GM21360 (cell line): ENCODE data around the gene SCN10A.

ENCODE experiments used
- ATAC-seq: cut with Tn5 transposase; IDR thresholded peaks from one replicate; pipeline ENCODE4 v1.9.1; 2021; ENCODE audit warnings: mild to moderate bottlenecking, moderate library complexity; ENCODE audit not compliant: unreplicated experiment

SCN10A gene

DNA sequence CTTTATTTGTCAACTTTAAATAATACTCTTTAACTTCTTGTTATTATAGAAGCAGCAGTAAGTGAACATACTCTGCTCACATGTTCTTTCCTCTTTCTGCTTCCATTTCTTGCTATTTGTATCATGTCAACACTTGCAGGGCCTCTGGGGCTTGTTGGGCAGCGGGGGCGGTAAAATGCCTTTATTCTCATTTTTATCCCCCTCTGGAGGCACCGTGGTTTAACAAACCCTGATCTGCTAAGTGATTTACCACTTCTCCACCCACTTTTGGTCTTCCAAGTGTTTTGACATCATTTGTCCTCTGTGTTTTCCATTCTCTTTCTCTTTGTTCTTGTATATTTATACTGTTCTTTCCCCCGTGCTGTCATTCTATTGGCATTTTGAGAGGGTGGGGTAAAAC is 33.9 kb downstream of the SCN10A start:
- ATAC-seq: no peak

DNA sequence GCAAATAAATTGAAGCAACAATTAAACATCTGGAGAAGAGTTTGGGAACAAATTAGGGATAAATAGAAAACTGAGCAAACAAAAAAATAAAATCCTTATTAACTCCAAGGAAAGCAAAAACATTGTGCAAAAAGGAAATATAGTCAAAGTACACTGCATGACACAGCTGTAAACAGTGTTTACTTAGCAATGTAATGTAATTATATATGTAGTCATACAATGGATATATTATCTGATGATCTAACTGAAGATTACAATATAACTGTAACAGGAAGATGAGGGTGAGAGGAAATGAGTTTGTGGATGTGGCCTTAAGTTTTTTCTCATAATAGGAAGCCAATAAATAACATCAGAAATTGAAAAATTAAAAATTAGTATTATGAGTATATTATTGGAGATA is 42.5 kb downstream of the SCN10A start:
- no peak for ATAC-seq

DNA sequence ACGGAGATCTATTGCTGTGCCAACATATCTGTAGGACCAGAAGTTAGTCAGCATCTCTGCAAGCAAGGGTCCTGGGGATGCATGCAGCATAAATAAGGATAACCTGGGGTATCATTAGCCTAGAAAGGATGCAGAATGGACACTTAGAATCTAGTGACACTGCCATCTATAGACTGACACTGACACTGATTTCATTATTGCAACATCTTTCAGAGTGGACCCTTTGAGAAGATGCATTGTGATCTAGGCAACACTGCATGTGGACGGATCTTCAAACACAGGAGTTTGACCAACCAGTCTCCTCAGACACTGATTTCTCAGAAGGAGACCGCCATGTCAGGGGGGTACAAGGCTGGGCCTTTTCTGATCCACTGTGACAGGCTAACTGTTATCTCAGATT is 52.4 kb downstream of the SCN10A start:
- ATAC-seq: no peak

DNA sequence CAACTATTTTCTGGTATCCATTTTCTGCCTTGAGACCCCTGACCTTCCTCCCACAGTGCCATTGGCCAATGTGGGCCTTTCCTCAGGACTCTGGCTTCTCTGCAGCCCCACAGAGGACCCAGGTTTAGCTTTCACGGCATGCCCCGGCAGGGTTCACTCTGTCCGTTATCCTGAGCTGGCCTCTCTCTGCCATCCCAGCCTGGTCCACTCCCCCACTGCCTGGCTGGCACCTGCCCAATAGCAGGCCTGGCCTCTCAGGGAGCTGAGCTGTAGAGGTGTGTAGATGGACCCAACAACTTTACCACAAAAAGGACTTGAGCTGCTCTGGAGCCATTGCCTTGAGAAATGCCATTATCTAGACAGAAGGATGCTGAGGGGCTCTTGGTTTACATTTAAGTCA is 57.5 kb downstream of the SCN10A start:
- ATAC-seq: no peak

DNA sequence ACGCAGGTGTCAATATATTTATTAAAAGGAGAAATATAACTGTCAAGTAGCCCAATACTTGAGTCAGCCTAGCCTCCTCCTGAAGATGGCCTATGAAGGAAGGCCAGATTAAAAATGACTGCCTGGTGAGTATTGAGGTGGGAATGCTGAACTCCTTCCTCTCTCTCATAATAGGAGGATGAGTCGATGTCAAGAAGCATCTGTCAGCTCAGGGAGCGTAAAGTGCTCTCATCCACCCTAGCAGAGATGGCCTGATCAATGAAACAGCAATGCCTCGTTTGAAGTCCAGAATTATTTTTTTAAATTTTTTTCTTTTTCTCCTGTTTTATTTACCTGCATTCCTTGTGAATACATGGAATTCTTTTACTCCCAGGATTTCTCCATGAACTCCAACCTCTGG is 58.3 kb downstream of the SCN10A start:
- ATAC-seq: no peak

DNA sequence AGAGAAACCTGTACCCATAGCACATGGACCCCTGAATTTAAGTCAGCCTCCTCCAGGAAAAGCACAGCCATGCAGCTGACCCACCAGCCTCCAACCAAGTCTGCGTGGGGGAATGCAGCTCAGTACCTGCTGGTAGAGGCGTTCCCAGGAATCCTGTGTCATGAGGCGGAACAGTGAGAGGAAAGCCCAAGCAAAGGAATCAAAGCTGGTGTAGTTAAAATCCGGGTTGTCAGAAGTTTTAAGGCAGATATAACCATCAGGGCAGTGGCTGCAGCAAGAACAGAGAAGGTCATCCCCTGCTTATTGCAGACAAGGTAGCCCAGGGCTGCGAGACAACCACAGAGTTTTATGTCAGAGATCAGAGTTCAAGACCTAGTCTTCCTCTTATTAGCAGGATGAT is 59.1 kb downstream of the SCN10A start:
- ATAC-seq: no peak

DNA sequence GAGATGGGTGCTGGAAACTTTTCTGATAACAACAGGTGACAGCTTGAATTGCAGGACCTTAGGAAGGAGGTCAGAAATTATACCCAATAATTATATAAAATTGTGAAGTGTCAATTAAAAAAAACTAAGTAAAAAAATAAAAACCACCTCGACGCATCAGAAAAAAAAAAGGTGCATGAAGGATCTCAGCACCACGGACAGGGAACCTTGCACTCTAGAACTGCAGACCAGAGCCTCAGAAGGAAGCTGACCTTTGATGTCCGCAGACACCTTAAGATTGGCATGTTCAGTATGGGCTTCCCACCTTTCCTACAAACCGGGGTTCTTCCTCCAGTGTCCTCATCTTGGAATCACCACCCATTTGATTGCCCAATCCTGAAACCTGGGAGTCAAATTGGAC is 60.9 kb downstream of the SCN10A start:
- ATAC-seq: no peak

DNA sequence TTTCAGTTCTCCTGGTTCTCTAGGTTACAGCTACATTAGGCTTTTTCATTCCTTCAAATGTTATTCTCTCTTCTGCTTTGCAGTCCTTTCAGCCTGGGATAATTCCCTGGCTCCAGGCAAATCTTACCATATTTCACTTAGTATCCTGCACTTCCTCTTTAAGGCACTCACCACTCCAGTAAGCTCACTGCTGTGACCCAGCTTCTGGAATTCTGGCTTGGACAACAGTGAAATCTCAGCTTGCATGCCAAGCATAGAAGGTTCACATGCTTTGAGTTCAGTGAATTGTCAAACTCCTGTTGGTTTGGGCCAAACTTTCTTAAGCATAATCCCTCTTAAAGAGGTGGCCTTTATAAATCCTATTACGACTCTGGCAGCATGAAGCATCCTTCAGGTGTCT is 69.4 kb downstream of the SCN10A start:
- no peak for ATAC-seq

DNA sequence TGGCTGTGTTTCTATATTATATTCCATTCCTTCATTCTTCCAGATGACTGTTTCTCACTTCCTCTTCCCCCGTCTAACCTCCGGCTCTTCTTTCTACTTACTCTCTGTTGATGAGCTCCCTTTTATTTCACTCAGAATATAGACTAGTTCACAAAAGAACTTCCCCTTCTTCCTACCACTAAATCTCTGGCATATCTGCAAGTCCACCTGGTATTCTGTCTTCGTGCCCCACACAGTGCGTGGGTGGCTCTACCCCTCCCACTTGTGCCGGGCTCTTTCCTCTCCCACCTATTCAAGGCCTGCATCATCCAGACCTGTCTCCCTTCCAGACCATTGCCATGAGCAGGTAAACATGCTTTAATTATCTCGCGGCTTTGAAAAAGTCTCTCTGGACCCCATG is 73.0 kb downstream of the SCN10A start:
- no peak for ATAC-seq

DNA sequence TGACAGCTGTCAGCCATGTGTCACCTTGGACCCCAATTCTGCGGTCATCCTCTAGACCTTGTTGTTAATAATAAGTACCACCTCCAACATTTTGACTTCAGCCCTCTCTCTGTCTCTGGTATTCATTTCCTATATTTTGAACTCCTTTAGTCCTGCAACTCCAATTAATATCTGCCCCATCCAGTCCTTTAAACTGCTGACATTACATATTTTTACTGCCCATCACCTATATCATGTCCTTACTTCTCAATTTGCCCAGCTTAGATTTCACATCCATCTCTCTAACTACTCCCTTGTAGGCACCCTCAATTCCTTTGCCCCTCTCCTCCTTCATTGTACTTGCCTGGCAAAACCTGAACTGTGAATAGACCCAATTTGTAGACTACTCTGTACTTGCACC is 73.5 kb downstream of the SCN10A start:
- no peak for ATAC-seq

DNA sequence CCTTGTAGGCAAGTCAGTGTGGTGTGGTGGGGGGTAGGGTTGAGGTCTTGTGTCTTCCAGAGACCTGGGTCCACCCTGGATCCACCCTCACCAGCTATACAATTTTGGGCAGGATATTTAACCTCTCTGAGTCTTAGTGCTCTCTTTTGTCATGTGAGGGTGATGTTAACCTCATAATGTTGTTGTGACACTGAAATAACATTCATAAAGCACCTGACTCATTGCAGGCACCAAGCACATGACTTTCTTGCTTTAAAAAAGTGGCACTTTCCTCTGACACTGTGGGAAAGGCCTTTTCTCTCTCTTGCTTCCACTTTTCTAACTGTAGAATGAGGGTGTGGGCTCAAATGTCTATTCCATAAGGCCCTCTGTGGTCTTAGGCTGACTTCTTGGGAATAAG is 75.5 kb downstream of the SCN10A start:
- ATAC-seq: no peak

DNA sequence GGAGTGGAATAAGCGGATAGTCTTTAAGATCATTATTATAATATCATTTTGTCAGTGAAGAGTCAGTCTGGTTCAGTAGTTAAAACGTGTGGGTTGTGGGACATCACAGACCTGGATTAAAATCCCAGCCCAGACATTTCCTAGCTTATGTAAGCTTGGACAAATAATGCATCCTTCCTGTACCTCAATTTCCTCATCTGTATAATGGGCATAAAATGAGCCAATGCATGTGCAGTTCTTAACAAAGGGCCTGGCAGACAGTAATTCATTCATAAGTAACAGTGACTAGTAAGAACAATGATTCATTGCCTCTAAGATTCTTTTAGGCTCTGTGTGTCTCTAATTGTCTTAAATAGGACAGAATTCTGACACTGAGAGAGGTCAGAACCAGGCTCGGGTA is 76.1 kb downstream of the SCN10A start:
- ATAC-seq: no peak

DNA sequence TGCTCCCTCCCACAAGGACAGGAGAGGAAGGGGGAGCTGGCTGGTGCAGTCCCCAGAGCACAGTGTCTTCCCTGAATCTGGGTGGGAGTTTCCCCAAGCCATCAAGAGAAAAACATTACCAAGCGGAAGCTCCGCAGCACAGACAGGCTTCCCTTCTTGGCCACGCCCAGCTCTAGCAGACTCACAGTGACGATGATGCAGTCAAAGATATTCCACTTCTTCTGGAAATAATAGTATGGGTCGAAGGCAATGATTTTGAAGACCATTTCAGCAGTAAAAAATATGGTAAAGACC is 76.7 kb downstream of the SCN10A start:
- no peak for ATAC-seq

DNA sequence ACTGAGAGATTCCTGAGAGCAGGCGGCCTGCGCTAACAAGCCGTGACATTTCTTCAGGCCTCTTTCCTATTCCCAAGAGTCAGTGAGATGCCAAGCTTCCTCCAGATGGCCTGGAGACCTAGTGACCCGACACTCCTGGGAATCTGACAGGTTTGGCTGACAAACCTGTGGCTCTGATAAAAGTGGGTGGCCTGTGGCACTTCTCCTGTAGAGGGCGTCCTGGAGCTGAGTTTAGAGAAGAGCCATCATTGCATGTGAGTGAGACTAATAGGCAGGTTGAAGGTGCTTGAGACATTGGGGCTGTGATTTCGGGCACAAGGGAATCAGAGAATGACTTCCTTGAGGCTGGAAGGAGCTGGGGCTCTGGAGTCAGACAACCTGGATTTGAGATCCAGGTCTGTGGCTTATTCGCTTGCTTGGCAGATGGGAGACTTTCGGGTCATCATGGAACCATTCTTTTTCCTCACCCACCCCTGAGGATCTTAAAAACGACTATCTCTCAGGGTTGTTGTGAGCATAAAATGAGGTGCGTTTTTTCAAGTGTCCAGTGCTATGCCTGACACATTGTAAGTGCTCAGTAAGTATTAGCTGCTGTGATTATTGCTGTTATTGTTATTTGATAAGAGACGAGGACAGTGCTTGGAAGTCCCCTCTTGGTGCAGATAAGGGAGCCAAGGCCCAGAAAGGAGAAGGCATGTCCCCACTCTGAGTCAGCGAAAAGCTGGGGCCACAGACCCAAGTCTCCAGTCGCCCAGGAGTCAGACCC is 77.2 kb downstream of the SCN10A start:
- ATAC-seq: no peak

DNA sequence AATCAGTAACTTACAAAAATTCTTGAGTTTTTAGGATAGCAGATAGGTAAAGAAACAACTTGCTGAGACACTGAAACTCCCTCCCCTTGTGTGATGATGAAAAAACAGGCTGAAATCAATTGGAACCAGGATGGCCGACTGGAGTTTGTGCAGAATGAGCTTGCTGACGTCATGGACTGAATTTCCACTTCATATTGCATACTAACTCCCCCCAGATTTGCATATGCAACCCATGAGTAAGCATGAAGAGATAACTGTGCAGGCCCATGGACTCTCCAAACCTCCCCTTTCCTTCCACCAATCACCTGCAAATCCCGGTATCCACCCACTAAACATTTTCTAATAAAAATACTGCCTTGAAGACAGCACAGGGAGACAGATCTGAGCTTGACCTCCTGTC is 84.5 kb downstream of the SCN10A start:
- ATAC-seq: no peak

DNA sequence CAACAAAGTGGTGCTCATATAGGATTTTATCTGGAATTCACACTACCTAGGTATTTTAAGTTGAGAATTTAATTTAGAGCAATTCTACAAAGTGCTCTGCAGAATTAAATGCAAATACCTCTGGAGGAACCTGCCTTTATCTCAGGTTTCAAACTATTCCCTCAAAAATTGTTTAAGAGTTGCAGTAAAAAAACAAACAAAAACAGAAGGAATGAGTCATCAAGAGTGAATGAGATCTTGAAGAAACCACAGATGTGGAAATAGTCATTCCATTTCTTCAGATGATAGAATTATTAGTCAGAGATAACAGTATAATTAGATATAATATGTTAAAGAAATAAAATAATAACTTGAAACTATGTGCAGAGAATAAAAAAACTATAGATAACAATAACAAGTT is 85.7 kb downstream of the SCN10A start:
- no peak for ATAC-seq

DNA sequence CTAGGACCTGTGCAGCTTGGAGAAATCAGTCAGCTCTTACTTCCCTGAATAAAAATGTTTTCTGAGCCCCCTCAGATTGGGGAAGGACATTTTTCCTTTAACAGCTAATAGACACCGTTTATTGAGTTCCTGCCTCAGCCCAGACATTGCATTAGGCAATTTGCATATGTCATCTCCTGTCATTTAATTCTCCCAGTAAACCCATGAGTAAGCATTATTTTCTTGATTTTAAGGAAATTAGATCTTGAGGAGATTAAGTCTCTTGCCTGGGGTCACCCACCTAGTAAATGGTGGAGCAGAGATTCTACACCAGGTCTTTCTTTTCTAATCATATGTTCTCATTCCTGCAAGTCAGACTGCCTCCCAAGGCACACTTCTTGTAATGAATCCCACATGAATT is 88.0 kb downstream of the SCN10A start:
- ATAC-seq: no peak

DNA sequence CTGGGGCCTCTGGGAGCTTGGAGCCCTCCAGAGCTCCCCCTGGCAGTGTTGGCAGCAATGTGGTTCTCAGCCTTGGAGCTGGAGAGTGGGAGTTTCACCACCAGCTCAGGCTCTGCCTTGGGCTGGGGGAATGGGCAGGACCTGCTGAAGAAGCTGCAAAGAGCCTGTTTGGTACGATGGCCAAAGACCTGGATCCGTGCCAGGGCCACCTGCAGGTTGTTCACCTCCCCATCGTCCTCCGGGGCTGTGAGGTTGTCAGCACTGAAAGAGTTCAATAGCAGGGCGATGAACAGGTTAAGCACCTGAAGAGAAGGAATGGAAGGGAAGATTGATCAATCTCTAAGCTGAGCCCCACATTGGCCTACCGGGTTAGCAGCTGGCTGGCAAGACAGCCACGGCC is 89.3 kb downstream of the SCN10A start:
- no peak for ATAC-seq

DNA sequence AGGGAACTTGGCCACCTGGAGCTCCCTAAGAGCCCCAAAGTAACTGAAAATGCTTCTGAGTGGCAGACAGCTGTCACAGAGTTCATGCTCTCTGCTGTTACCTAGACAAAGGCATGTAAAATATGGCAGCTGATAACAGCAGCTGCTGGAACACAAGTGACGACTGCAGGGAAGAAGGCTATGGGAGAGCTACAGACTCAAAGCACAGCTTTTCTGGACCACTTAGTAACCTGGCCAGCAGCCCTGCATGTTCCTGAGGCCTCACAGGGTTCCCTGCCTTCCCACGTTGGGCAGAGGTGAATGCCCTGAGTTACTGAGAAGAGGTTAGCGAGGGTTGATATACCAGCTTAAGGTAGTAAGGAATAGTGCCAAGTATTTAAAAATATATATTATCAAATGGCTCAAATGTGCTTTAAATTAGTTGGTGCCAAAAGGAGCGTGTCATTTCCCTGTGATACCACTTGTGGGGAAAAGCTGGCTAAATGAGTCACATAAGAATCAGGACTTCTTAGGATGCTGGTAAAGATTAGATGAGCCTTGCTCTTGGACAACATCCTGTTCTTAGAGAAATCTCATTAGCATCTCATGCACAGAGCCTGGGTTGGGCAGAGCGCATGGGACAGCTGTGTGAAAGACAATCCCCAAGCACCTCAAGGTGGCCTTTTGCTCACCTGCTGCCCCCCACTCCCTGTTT is 90.1 kb downstream of the SCN10A start:
- ATAC-seq: no peak

DNA sequence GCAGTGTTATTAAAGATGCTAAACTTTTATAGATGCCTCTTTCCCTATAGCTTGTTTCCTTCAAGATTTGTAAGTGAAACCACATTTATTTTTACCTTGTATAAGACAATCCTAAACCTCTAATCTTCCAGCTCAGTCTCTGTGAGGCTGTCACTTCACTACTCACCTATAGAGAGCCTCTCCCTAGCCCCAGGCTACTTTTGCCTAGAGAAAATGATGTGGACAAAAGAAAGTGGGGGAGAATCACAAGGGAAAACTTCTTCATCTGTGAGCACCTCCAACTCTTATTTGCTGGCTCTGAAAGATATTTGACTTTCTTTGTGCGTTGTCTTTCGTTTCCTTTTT is 91.7 kb downstream of the SCN10A start:
- ATAC-seq: no peak

DNA sequence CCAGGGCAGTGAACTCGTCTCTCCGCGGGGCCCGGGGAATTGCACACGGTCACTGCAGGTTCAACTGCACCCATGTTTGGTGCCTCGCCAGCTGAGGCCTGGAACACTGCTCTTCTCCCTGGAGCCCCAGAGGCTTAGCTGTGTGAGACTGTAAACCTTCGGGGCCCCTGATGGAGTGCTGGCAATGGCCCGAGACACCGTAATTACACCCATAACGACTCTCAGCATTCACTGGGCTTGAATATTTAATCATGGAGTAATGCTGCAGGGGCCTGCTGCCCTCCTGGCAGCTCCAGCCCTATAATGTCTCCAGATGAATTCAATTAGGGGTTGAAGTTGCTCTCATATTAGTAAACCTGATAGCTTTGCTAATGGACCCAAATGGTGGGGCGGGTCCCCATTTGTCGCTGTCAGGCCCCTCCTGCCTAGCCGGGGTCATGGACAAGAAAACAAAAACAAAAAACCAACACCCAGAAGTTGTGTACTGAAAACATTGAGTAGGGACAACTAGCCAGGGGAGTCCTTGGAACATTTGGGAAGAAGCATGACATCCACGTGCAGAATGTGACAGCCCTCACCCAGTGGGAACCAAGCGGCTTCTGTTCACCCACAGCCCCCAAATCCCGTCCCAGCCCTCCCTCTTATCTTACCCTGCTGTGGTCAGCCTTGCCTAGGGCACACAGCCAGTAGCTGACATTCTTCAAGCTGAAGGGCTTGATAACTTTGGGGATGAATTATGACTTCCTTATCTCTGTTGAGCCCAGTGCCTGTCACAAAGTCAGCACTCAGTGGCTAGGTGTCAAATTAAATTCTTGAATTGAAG is 92.2 kb downstream of the SCN10A start:
- ATAC-seq: no peak
